ENCODE measurements around the gene ATP1A3. TPM values are rescaled to one million over a fixed set of nuclear protein-coding genes. Genes with fewer than 3 reads are reported as not detected.

The ATP1A3 gene
- total RNA-seq, 1 experiment from 2014 or later, result 34.7 TPM

DNA sequence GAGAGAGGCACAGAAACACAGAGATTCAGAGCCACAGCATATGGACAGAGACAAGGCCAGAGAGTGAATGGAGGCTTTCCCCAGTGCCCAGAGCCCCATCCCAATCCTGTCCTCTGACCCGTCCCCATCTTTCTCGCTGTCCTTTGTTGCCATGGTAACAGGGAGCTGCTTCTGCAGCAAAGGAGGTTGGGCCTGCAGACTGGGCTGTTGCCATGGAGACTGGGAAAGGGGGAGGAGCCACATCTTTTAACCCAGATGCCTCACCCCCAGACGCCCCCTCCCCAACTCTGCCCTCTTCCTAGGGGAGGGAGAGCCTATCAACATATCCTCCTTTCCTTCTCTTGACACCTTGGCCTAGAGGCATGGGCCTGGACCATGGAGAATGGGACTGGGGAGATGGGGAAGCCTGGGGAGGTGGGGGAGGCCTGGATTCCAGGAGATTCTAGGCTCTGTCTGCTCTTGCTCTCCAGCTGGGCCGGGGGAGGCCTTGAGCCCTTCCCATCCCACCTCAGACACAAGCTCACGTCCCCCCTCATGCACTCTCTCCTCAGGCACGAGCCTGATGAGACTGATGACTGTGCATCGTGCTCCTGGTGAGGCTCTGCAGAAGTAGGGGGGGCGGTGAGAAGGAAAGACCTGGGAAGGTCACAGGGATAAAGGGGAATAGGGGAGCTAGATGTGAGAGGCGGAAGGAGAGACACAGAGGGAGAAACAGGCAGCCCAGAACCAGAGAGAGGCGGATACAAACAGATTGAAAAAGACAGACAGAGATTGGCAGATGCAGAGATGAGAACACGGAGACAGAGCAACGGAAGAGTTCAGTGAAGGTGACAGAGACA, 2.1 kb upstream of the ATP1A3 start:
- peaks cover 4 to 21% of the 10 kb centered on the region in 2 experiments; a peak in 3 of 4 replicates for H3K4me1 ChIP-seq (ENCODE audit: control insufficient read depth in 1 of 2, insufficient read depth in 2 of 2, low read length in 2 of 2)
- intact Hi-C loops (cut with micrococcal nuclease), result loop anchor here (10.0 kb wide), 1 partner anchor 99 kb away; no protein-coding TSS in a partner anchor
- POLR2A ChIA-PET, result no interaction called here
- H3K4me2 ChIP-seq (ENCODE audit: low read length), result no peak overlapping the region
- peaks cover 24% of the 10 kb centered on the region; the same call in 1 of the 2 replicates for H3K27me3 ChIP-seq (ENCODE audit: insufficient read depth, low read length)
- ATAC-seq, result no peak
- no peaks in the 10 kb centered on the region for H3K79me2 ChIP-seq (ENCODE audit: insufficient read depth, low read length)
- H3K9me3 ChIP-seq (ENCODE audit: control insufficient read depth in 1 of 2, insufficient read depth in 1 of 2, low read depth in 1 of 2, low read length in 2 of 2), result no peaks in the 10 kb centered on the region
- no peak overlapping the region for H3K27ac ChIP-seq (ENCODE audit: low read depth, low read length)
- no peaks in the 10 kb centered on the region for H3K36me3 ChIP-seq (ENCODE audit: control insufficient read depth in 1 of 2, insufficient read depth in 2 of 2, low read length in 2 of 2)
- no TSS peak for BruUV-seq (replicated peaks)
- H3K9me2 ChIP-seq (ENCODE audit: insufficient read depth), result no peaks in the 10 kb centered on the region
- no peak for TF ChIP-seq FOSL1 (IDR thresholded peaks at IDR 0.05; ENCODE audit: low read depth)
- TF ChIP-seq, protein P1, sequence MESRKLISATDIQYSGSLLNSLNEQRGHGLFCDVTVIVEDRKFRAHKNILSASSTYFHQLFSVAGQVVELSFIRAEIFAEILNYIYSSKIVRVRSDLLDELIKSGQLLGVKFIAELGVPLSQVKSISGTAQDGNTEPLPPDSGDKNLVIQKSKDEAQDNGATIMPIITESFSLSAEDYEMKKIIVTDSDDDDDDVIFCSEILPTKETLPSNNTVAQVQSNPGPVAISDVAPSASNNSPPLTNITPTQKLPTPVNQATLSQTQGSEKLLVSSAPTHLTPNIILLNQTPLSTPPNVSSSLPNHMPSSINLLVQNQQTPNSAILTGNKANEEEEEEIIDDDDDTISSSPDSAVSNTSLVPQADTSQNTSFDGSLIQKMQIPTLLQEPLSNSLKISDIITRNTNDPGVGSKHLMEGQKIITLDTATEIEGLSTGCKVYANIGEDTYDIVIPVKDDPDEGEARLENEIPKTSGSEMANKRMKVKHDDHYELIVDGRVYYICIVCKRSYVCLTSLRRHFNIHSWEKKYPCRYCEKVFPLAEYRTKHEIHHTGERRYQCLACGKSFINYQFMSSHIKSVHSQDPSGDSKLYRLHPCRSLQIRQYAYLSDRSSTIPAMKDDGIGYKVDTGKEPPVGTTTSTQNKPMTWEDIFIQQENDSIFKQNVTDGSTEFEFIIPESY (IDR thresholded peaks at IDR 0.05; ENCODE audit: extremely low read depth, insufficient replicate concordance, low read length), result no peak
- no peak for TF ChIP-seq POLR2AphosphoS5 (IDR thresholded peaks at IDR 0.05; ENCODE audit: low read depth, low read length)
- no peak for TF ChIP-seq TCF7L2 (IDR thresholded peaks at IDR 0.05; ENCODE audit: borderline replicate concordance, extremely low read depth, insufficient read depth, insufficient read length)
- TF ChIP-seq SP1 (IDR thresholded peaks at IDR 0.05; ENCODE audit: low read depth), result no peak
- TF ChIP-seq, protein P2, sequence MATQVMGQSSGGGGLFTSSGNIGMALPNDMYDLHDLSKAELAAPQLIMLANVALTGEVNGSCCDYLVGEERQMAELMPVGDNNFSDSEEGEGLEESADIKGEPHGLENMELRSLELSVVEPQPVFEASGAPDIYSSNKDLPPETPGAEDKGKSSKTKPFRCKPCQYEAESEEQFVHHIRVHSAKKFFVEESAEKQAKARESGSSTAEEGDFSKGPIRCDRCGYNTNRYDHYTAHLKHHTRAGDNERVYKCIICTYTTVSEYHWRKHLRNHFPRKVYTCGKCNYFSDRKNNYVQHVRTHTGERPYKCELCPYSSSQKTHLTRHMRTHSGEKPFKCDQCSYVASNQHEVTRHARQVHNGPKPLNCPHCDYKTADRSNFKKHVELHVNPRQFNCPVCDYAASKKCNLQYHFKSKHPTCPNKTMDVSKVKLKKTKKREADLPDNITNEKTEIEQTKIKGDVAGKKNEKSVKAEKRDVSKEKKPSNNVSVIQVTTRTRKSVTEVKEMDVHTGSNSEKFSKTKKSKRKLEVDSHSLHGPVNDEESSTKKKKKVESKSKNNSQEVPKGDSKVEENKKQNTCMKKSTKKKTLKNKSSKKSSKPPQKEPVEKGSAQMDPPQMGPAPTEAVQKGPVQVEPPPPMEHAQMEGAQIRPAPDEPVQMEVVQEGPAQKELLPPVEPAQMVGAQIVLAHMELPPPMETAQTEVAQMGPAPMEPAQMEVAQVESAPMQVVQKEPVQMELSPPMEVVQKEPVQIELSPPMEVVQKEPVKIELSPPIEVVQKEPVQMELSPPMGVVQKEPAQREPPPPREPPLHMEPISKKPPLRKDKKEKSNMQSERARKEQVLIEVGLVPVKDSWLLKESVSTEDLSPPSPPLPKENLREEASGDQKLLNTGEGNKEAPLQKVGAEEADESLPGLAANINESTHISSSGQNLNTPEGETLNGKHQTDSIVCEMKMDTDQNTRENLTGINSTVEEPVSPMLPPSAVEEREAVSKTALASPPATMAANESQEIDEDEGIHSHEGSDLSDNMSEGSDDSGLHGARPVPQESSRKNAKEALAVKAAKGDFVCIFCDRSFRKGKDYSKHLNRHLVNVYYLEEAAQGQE (IDR thresholded peaks at IDR 0.05; ENCODE audit: low read depth), result no peak
- no peak for TF ChIP-seq EZH2phosphoT487 (IDR thresholded peaks at IDR 0.05; ENCODE audit: borderline replicate concordance)
- TF ChIP-seq, protein P3, sequence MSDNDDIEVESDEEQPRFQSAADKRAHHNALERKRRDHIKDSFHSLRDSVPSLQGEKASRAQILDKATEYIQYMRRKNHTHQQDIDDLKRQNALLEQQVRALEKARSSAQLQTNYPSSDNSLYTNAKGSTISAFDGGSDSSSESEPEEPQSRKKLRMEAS (IDR thresholded peaks at IDR 0.05), result no peak
- no peak for TF ChIP-seq RAD21 (IDR thresholded peaks at IDR 0.05; ENCODE audit: low read depth)
- no peak for TF ChIP-seq ZFX (IDR thresholded peaks at IDR 0.05)
- no peak for TF ChIP-seq JUND (IDR thresholded peaks at IDR 0.05)
- TF ChIP-seq YY1 (IDR thresholded peaks at IDR 0.05; ENCODE audit: extremely low read depth, insufficient replicate concordance, low read depth, low read length), result no peak
- TF ChIP-seq, protein P4, sequence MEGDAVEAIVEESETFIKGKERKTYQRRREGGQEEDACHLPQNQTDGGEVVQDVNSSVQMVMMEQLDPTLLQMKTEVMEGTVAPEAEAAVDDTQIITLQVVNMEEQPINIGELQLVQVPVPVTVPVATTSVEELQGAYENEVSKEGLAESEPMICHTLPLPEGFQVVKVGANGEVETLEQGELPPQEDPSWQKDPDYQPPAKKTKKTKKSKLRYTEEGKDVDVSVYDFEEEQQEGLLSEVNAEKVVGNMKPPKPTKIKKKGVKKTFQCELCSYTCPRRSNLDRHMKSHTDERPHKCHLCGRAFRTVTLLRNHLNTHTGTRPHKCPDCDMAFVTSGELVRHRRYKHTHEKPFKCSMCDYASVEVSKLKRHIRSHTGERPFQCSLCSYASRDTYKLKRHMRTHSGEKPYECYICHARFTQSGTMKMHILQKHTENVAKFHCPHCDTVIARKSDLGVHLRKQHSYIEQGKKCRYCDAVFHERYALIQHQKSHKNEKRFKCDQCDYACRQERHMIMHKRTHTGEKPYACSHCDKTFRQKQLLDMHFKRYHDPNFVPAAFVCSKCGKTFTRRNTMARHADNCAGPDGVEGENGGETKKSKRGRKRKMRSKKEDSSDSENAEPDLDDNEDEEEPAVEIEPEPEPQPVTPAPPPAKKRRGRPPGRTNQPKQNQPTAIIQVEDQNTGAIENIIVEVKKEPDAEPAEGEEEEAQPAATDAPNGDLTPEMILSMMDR (IDR thresholded peaks at IDR 0.05 in 2 of 3, conservative IDR thresholded peaks at IDR 0.05 in 1 of 3; ENCODE audit: borderline replicate concordance in 1 of 3, insufficient read depth in 1 of 3, low read depth in 2 of 3, low read length in 2 of 3), result no peak
- no peak for TF ChIP-seq EGR1 (IDR thresholded peaks at IDR 0.05; ENCODE audit: low read depth)
- H3K9ac ChIP-seq (ENCODE audit: low read length), result no peak overlapping the region
- H2AFZ ChIP-seq (ENCODE audit: low read depth, low read length, poor library complexity, severe bottlenecking), result no peak overlapping the region
- no peaks in the 10 kb centered on the region for H4K20me1 ChIP-seq (ENCODE audit: insufficient read depth)
- no peak for DNase-seq (ENCODE audit: low read depth, low spot score)
- CTCF ChIA-PET, result interaction anchor here (0.6 to 1.8 kb wide), 5 partner anchors 32 to 123 kb away, joined by 3 to 7 read pairs (median 4); partner anchors contain the start of gene RABAC1
- no peak overlapping the region for H3K4me3 ChIP-seq (replicated peaks in 1 of 2; ENCODE audit: low read depth in 1 of 2, low read length in 2 of 2)
- RAD21 ChIA-PET (ENCODE audit: low non-redundant PET in 1 of 2, low total read pairs in 2 of 2, uncharacterized antibody in 2 of 2, unreplicated experiment in 2 of 2), result no interaction called here
